GM21786 (cell line): ENCODE data around the gene CDH18.
A peak's percentile ranks its signal among the peaks of the same experiment; 100 is the strongest.

ENCODE experiments used
- ATAC-seq: cut with Tn5 transposase; IDR thresholded peaks from one replicate; pipeline ENCODE4 v1.9.1; 2021; ENCODE audit not compliant: unreplicated experiment

CDH18 gene

DNA sequence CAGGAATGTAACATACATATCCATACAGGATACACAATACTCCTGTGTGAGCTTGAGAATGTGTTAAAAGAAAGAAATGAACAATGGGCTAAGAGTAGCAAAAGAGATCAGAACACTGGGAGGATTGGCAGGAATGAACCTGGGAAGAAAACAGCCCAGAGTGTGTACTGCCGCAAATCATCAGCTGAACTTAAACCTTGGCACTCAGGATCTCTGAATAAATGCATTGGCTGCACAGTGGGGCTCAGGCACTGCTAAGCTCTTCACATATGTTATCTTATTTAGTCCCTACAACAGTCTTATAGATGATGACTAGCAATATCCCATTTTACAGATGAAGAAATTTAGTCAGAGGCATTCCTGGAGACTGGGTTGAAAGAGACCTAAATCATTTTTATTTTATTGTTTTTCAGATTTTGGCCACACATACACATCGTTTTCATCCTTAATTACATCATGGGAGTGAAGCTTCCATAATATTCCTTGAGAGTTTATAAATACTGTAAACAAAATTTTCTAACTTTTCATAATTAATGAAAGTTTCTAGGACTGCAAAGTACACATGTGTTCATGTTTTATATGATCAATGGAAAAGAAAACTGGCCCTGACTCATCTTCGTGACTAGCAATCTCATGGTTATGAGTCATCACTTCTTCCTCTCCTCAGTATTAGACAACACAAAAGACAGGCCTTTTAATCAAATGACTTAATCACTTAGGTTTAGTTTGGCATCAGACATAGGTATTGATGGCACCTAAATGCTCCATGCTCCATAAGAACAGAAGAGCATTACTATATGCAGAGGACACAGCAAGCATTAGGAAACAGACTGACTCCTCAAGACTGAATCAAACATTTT lies 59.2 kb downstream of the CDH18 start:
- ATAC-seq, result peak; percentile 67

DNA sequence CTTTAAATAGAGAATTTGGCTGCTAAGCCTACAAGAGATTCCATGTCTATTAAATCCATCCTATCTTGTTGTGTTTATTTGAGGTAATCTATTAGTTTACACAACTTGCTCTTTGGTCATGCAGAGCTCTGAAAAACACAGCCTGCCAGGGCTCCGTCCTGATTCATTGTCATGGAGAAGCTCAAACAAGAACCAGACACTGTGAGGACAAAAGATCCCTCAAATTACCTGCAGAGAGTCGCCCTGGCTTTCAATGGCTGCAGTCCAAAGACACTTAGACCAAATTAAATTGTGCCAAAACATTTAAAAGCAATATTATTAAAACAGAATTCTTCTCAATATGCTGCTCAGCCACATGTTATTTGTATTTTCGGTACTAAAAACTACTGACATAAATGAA lies 60.1 kb downstream of the CDH18 start:
- ATAC-seq, result no peak

DNA sequence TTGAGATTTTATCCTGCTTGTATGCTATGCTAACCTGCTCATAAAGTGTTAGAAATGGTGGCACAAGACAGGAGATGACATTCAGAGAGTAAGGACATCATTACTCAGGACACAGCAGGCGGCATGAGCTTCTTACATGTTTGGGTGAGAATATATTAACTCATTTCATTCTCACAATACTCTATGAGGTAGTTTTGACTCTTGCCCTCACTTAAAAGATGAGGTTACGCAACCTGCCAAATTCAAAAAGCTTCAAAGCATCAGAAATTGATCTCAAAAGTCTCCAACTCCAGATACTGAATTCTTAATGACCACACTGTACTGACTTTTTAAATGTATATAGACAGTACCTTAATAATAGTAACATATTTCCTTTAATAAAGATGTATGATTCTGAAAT lies 60.8 kb downstream of the CDH18 start:
- ATAC-seq, result no peak

- ATAC-seq, result no peak
These were observed 64.3 kb downstream of the CDH18 start for GRCh38 chr5:19923742-19924141.

DNA sequence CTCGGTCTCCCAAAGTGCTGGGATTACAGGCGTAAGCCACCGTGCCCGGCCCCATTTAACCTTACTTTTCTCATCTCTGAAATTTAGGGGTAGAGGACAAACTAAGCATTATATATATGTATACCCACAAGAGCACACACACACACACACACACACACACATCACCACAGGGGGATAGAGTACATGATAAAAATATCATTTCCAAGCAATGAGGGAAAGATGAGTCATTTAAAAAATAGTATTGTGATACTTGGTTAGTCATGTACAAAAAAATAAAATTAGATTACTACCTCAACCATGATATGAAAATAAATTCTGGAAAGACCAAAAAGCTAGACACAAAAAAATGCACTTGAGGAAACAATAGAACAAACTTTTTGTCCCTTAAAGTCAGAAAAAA lies 67.2 kb downstream of the CDH18 start:
- ATAC-seq, result no peak

DNA sequence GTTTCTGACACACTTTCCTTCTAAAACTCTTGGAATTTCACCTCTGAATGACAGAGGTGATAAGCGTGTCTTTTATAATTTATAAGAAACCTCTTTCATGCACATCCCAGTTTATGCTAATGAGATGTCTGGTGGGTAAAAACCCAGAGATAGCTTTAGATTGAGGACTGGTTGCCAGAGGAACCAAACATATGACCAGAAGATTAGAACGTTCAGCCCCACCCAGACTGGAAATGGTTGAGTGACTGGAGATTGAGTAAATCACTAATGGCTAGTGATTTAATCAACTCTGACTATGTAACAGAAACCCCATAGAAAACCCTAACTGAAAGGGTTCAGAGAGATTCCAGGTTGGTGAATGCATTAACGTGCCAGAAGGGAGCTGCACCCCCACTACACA lies 69.2 kb downstream of the CDH18 start:
- ATAC-seq, result no peak

GRCh38 chr5:19917588-19918122 lies 70.3 kb downstream of the CDH18 start:
- no peak for ATAC-seq

- no peak for ATAC-seq
These were observed 77.9 kb downstream of the CDH18 start for GRCh38 chr5:19910136-19910535.

DNA sequence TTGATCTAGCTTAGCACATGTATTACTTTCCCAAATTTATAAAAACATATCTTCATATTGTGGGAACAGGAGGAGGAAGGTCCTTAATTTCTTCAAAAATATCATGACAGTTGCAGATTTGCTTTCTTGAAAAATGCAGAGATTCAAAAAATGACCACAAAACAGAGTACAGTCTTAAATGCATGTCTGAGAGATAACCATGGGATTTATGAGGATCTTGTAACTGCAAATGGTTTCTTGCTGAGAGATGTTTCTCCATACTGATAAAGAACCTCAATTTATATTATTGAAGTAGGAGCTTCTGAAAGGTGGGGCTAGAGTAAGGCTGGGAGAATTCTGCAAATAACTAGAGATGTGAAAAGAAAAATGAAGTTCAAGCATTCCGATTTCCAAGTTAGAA lies 83.2 kb downstream of the CDH18 start:
- no peak for ATAC-seq

DNA sequence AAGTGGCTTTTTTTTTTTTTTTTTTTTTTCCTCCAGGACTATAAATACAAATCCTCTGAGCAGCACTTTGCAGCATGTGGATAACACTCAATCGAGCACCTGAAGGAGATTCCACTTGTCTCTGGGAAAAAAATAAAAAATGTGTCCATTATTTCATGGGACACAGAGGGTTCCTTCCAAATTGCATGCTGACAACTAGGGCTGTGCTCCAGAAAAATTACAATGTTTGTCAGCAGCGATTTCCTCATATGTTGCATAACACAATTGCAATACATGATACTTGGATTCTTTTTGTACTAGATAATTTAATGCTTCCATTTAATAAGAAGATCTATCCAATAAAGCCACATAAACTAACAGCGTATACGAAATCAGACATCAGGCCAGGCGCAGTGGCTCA lies 84.4 kb downstream of the CDH18 start:
- no peak for ATAC-seq

DNA sequence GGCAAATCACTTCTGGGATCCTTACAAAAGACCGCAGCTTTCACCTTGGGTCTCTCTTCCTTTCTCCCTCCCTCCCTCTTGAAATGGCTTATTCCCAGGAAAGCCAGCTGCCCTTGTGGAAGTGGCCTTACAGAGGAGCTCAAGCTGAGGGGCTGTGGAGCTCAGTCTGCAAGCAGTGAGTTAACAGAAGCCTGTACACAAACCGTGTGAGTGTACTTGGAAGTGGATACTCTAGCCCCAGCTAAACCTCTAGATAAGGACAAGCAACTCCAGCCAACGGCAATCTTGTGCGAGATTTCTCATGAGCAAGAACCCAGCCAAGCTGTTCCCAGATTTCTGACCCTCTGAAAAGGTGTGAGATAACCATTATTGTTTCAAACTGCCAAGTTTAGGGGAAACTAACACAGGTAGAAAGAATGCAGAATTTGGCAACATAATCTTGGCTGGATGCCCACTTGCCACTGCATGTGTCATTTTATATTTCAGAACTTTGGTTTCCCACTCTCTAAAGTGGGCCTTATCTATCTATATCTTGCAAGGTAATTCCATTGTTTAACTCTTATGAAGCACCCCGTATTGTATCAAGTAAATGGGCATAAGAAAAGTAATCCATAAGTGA lies 85.6 kb downstream of the CDH18 start:
- no peak for ATAC-seq

- ATAC-seq, result no peak
These were observed 87.7 kb downstream of the CDH18 start for GRCh38 chr5:19900269-19900668.

- ATAC-seq, result no peak
These were observed 96.3 kb downstream of the CDH18 start for GRCh38 chr5:19891658-19892057.

DNA sequence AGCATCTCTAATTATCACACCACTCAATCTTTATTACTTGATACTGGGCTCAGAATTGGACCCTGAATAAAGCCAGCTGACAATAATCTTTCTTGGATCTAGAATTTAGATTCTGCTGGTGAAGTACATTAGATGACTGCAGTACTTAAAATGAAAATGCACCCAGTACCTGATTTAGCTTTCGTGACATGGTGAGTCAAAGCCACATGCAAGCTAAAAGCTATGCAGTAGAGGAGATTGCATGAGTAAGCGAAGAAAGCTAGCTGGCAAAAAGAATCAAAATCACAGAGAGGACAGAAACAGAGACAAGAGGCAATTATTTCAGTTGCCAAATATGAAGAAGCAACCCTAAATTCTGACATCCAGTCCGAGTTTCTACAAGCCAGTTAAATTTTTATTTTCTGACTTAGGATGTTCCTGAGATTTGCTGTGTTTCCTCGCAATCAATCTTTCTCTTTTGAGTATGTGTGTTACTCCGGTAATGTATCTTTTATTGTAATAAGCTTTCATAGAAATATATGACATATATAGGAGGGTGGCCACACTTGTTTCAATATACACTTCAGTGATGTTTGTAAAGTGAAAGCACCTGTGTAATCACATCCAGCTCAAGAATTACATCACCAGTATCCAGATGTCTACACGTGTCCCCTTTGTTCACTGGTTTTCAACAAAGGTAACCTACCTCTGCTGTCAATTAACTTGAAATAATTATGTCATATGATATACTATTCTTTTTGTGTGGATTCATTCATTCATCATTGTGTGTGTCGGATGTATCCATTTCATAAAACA lies 101.7 kb downstream of the CDH18 start:
- no peak for ATAC-seq

GRCh38 chr5:19885040-19885824 lies 102.8 kb downstream of the CDH18 start:
- ATAC-seq, result no peak

GRCh38 chr5:19880859-19881436 lies 107.1 kb downstream of the CDH18 start:
- no peak for ATAC-seq

- no peak for ATAC-seq
These were observed 107.5 kb downstream of the CDH18 start for GRCh38 chr5:19880458-19880857.

DNA sequence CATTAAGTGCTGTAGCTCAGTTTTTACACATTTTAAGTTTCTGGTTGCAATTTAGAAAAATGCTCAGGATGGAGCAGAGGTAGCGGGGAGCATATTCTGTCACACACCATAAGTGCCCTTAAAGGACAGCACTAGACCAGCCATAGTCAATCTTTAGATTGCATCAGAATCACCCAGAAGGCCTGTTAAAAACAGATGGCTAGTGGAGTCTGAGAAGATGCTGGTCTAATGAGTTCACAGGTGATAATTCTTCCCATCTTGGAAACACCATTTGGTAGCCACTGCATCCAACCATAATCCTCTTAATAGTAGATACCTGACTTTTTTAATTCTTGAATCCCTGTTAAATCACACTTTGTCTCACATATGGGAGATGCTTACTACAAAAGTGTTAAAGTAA lies 113.2 kb downstream of the CDH18 start:
- ATAC-seq, result no peak

DNA sequence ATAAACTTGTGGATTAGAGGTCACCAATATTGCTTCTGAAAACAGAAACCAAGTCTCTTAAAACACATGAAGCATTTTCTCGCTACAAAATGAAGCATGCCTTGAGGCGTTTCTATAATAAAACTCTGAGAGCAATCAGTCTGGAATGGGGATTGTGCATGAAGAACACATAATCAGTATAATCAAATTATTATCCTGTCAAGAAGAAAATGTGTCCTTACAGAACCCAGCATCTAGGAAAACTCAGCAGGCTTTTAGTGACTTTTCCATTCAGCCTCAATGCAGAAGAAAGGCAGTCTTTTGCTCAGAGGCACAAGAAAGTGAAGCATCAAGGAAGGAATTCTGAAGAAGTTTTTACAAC lies 121.9 kb downstream of the CDH18 start:
- ATAC-seq, result no peak

GRCh38 chr5:19865336-19866089 lies 122.5 kb downstream of the CDH18 start:
- no peak for ATAC-seq
